Stimulated activated naive CD8-positive, alpha-beta T cell treated with anti-CD3 and anti-CD28 coated beads, Interleukin-15, Interleukin-2, amounts not matched to agents 100 ng/mL and 50 ng/mL, for 24 hours (primary cell): ENCODE results near the gene ATP10B.

ENCODE experiments used
- H3K27ac Mint-ChIP-seq: one replicate; pipeline ENCODE4 v1.8.0; 2021; ENCODE audit warnings: mild to moderate bottlenecking, mixed read lengths
- H3K27me3 Mint-ChIP-seq: one replicate; pipeline ENCODE4 v1.8.0; 2021; ENCODE audit warnings: mixed read lengths
- H3K36me3 Mint-ChIP-seq: one replicate; pipeline ENCODE4 v1.8.0; 2021; ENCODE audit warnings: low read depth, mixed read lengths
- H3K4me1 Mint-ChIP-seq: one replicate; pipeline ENCODE4 v1.8.0; 2021; ENCODE audit warnings: low read depth, mixed read lengths
- H3K4me3 Mint-ChIP-seq: one replicate; pipeline ENCODE4 v1.8.0; 2021; ENCODE audit warnings: mild to moderate bottlenecking, mixed read lengths
- H3K9me3 Mint-ChIP-seq: one replicate; pipeline ENCODE4 v1.8.0; 2021; ENCODE audit warnings: mixed read lengths

The ATP10B gene

DNA sequence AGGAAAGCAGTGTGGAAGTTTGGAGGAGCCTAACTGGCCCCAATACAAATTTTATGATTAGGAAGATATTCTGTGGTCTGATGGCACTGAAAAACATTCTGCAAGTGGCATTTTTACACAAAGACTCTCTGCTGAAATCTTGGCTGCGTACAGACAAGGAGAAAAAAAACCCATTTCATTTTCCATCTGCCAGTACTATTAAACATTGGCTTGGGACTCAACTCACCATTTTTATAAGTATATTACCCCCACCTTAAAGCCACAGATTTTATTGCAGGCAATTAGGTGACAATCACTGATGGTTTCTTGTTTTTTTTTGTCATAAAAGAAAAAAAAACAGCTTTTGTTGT is 223.4 kb downstream of the ATP10B start:
- Mint-ChIP-seq H3K36me3 (no peaks in the 10 kb centered on the region), H3K27ac (no peak overlapping the region), H3K4me3 (no peak overlapping the region), H3K27me3 (peaks cover 12% of the 10 kb centered on the region), H3K9me3 (no peaks in the 10 kb centered on the region), H3K4me1 (no peaks in the 10 kb centered on the region)

DNA sequence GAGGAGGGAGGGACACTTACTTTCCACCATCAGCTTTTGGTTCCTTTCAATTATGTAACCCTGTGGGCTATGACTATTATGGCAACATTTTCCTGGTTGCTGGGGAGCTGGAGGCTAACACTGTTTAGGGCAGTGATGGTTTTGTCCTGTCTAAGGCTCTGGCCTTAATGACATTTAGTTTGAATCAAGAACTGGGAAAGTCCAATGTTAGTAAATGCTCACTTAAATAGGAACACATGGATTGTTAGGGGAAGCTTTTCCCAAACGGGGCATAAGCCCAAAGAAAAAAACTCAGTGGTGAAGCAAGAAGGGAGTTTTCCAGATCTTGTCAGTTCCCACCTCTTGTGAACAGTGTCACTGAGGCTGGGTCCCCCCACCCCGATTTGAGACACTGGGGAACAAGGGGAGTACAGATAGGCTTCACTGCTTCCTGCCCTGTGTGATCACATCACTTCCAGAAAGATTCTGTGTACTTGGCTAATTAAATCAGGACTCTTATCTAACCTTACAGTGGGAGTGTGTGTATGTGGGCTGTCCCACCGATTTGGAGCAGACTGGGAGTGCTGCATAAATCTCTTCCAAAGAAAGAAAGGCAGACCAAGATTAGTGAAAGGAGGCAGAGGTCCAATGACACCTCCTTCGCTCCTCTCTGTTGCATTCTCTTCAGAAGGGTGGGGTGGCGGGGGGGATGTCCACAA is 223.9 kb downstream of the ATP10B start:
- no peaks in the 10 kb centered on the region for H3K4me1 Mint-ChIP-seq
- H3K27ac Mint-ChIP-seq = no peak overlapping the region
- no peaks in the 10 kb centered on the region for H3K36me3 Mint-ChIP-seq
- no peaks in the 10 kb centered on the region for H3K9me3 Mint-ChIP-seq
- H3K27me3 Mint-ChIP-seq = peaks cover 13% of the 10 kb centered on the region
- no peak overlapping the region for H3K4me3 Mint-ChIP-seq

DNA sequence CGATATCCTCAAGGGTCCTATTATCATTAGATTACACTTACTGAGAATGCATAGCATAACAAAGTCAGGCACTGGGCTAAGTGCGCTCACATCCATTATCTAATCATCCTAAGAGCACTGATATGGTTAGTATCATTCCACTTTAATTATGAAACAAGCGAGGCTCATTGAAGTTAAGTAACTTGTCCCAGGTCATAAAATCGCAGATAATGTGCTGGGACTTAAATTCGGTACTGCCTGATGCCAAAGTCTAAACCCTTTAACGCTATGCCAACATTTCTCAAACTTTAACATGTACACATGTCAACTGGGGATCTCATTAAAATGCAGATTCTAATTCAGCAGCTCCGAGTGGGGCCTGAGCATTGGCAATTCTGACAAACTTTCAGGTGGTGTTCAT is 225.7 kb downstream of the ATP10B start:
- peaks cover 17% of the 10 kb centered on the region for H3K27me3 Mint-ChIP-seq
- H3K36me3 Mint-ChIP-seq = no peaks in the 10 kb centered on the region

DNA sequence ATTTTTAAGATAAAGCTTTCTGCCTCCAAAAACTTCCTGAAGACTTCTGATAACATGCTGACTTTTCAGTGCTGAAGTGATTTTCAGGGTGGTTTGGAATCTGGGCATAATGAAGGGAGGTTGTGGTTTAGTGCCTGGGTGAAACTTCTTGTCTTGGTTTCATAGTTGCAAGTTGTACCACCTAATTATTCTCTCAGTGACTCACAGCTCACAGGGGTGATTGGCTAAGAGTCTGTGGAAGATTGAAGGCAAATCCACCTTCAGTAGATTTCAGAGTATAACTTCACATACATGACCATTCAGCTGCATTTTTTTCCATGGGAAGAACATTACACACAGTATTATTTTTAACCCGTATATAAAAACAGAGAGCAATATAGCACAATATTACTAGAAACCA is 230.5 kb downstream of the ATP10B start:
- Mint-ChIP-seq H3K9me3 (no peaks in the 10 kb centered on the region), H3K27me3 (peaks cover 7% of the 10 kb centered on the region), H3K4me3 (no peak overlapping the region), H3K36me3 (no peaks in the 10 kb centered on the region), H3K27ac (no peak overlapping the region), H3K4me1 (no peaks in the 10 kb centered on the region)

More for the DNA sequence above, 225.7 kb downstream of the ATP10B start:
- Mint-ChIP-seq H3K4me3 (no peak overlapping the region), H3K4me1 (no peaks in the 10 kb centered on the region), H3K27ac (no peak overlapping the region), H3K9me3 (no peaks in the 10 kb centered on the region)

DNA sequence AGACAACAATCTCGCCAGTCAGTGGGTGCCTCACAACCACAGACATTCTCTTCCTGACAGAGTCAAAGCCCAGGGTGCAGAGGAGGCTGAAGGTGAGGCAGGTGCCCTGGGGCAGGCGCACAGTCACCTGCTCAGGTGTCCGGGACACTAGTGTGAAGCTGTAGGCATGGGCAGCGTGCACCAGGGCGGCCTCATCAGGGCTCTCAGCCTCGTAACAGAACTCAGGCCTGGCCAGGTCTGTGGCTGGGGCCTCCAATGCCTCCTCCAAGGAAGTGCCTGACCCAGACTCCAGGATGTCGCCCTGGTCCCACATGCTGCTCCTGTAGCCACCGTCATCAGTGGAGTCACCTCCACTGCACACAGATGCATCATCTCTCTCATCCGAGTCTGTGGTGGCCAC is 231.6 kb downstream of the ATP10B start:
- H3K27me3 Mint-ChIP-seq = peaks cover 7% of the 10 kb centered on the region
- no peaks in the 10 kb centered on the region for H3K9me3 Mint-ChIP-seq
- H3K27ac Mint-ChIP-seq = no peak overlapping the region
- H3K4me1 Mint-ChIP-seq = no peaks in the 10 kb centered on the region
- H3K4me3 Mint-ChIP-seq = no peak overlapping the region
- H3K36me3 Mint-ChIP-seq = no peaks in the 10 kb centered on the region

DNA sequence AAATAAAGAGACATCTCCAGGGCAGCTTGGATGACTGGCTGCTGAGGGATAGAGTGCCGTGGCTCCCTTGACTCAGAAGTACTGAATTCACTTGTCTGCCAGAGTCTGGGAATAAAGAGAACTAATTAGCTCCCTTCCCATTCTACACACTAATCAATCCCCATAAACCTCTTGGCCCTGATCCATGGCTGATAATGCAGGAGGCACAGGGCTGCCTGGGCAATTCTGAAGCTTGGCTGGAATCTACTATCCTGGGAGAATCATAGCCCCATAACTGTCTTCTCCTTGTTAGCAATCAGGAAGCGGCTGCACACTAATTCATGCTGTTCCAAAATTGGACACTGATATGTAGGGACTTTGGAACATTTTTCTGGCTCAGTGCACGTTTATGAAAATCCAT is 232.6 kb downstream of the ATP10B start:
- Mint-ChIP-seq H3K27me3 (peaks cover 7% of the 10 kb centered on the region), H3K27ac (no peak overlapping the region)

DNA sequence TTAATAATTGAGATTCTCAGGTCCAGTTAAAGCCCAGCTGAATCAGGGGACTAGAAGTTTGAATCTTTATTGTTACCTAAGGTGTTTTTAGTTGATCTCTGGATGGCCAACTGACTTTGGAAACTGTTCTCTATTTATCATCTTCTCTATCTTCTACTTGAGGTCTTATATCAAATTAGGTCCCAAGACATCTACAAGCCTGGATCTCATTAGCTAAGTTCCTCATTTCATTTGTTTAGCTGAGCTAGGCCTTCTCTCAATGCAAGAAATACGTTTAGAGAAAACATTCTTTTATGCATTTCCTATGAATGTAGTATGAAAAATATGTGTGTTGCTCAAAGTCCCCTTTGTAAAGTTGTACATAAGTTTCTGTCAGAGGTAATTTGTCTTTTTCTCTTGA is 233.7 kb downstream of the ATP10B start:
- H3K4me3 Mint-ChIP-seq = no peak overlapping the region
- H3K4me1 Mint-ChIP-seq = no peaks in the 10 kb centered on the region
- H3K27me3 Mint-ChIP-seq = peaks cover 7% of the 10 kb centered on the region
- H3K36me3 Mint-ChIP-seq = no peaks in the 10 kb centered on the region
- no peaks in the 10 kb centered on the region for H3K9me3 Mint-ChIP-seq
- no peak overlapping the region for H3K27ac Mint-ChIP-seq

More for the DNA sequence above, 232.6 kb downstream of the ATP10B start:
- H3K36me3 Mint-ChIP-seq = no peaks in the 10 kb centered on the region
- no peak overlapping the region for H3K4me3 Mint-ChIP-seq
- H3K9me3 Mint-ChIP-seq = no peaks in the 10 kb centered on the region
- no peaks in the 10 kb centered on the region for H3K4me1 Mint-ChIP-seq

DNA sequence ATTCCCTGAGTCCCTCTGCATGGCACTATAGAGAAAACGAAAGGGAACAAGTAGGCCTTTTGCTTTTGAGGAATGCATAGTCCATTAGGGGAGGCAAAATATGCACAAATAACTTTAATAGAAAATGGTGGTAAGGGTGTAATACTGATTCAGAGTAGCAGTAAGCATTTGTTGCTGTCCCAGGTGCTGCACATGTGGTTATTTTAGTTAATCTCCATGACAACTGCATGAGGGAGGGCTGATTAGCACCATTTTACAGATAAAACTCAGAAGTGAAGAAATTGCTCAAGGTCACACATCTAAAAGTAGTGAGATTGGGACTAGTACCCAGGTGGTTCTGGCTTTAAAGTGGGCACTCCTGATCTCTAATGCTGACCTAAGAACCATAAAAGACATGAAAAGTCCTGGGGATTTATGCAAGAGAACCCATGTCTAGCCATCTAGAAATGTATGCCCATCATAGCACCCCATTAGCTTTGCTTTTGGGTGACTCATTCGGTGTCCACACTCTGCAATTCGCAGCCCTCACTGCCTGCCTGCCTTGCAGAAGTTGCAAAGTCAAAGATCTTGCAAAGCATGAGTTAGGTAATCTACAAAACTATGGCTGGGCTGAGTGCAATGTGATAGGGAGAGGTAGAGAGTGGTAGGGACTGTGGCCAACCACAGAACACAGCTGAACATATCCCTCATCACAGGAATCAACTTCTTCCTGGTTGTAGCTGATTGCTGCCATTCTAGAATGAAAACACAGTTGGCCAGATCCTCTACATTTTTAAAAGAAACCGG is 235.1 kb downstream of the ATP10B start:
- no peaks in the 10 kb centered on the region for H3K9me3 Mint-ChIP-seq
- no peak overlapping the region for H3K4me3 Mint-ChIP-seq
- no peaks in the 10 kb centered on the region for H3K27me3 Mint-ChIP-seq
- no peaks in the 10 kb centered on the region for H3K36me3 Mint-ChIP-seq
- no peak overlapping the region for H3K27ac Mint-ChIP-seq
- no peaks in the 10 kb centered on the region for H3K4me1 Mint-ChIP-seq

DNA sequence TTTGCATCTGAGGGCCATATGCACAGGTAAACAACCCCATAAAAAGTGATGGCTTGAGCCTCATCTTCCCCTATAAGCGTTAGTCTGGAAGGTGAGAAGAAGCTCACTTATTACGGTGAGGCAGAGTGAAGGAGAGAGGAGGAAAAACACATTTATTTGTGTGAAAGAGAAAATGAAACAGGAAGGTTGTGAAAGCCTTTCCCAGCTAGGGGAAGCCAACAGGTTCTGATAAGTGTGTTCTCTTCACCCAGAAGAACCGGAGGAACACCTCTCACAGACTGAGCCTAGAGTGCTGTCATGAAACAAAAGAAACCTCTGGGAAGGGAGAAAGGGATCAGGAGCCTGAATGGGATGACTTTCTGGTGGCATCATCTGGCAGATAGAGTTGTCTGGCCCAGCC is 237.9 kb downstream of the ATP10B start:
- Mint-ChIP-seq H3K27me3 (no peaks in the 10 kb centered on the region), H3K36me3 (no peaks in the 10 kb centered on the region), H3K4me3 (no peak overlapping the region), H3K9me3 (no peaks in the 10 kb centered on the region), H3K27ac (no peak overlapping the region), H3K4me1 (no peaks in the 10 kb centered on the region)

DNA sequence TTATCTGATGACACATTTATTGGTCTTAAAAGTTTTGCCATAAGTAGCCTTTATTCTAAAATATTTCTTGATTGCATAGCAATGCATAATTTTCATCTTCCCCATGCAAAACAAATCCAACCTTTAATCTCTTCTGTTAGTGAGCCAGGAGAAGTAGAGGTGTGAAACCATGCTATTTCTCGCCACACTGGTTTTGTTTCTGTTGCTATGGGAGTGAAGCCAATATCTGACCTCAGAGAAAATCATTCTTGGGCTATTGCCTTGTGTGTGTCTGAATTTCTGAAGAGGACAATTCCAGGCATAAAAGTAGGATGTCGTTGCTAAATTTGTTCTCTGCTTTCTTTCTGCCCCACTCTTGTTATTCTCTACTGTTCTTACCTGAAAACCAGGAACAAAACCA is 246.7 kb downstream of the ATP10B start:
- Mint-ChIP-seq H3K9me3 (no peaks in the 10 kb centered on the region), H3K27ac (no peak overlapping the region)

DNA sequence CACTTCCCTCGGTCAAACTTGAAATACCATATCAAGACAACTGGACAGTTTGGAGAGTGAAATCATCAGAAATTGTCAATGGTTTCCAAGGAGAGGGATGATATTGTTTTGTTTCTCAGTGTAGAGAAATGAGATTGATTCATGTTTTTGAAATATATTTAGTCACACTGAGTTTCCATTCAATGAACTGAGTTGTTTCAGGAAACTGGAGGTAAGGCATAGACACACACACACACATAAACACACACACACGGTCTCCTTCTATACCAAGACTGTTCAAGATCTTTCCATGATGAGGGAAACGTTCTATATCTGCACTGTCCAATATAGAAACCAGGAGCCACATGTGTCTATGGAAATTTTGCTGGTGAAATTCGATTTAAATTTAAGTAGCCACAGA is 247.5 kb downstream of the ATP10B start:
- Mint-ChIP-seq H3K4me1 (no peaks in the 10 kb centered on the region), H3K36me3 (no peaks in the 10 kb centered on the region), H3K9me3 (no peaks in the 10 kb centered on the region), H3K27me3 (no peaks in the 10 kb centered on the region), H3K27ac (peak overlapping the region; percentile 22), H3K4me3 (no peak overlapping the region)

More for the DNA sequence above, 246.7 kb downstream of the ATP10B start:
- H3K4me3 Mint-ChIP-seq = no peak overlapping the region
- H3K4me1 Mint-ChIP-seq = no peaks in the 10 kb centered on the region
- no peaks in the 10 kb centered on the region for H3K27me3 Mint-ChIP-seq
- H3K36me3 Mint-ChIP-seq = no peaks in the 10 kb centered on the region

DNA sequence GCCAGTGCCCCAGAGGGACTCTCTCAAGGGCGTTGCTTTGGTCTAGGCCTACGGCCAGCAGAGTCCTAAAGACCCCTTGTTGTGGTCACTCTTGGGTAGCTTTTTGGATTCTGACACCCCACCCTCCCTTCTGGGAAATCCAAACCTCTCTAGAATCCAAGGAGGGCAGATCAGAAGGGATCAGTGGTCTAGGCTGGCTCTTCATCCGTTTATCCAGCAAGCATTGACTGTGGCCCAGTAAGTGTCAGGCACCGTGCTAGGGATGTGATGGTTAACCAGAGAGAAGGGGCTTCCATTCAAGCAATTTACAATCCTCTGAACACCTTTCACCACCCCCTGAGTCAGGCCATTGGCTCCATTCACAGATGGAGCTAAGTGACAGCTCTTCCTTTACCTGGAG is 249.3 kb downstream of the ATP10B start:
- Mint-ChIP-seq H3K27ac (no peak overlapping the region), H3K27me3 (no peaks in the 10 kb centered on the region), H3K9me3 (no peaks in the 10 kb centered on the region), H3K4me3 (no peak overlapping the region), H3K36me3 (no peaks in the 10 kb centered on the region), H3K4me1 (no peaks in the 10 kb centered on the region)

DNA sequence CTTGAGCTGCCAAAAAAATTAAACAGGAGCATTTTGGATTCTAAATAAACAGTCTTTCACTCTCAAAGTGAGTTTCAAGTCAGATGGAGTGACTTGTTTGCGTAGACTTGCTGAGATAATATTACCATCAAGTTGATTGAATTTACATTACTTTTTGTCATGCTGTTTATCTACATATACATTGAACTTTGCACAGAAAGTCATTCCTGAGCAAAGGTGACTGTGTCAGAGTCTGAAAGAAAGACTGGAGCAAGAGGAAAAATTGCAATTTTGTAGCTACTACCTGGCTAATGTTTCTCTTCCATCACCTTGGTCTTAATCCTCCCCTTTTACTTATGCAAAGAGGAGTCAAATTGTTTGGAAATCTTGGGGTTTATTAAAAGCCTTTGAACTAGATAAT is 251.0 kb downstream of the ATP10B start:
- Mint-ChIP-seq H3K27me3 (no peaks in the 10 kb centered on the region), H3K36me3 (no peaks in the 10 kb centered on the region), H3K27ac (no peak overlapping the region), H3K9me3 (no peaks in the 10 kb centered on the region), H3K4me3 (no peak overlapping the region), H3K4me1 (no peaks in the 10 kb centered on the region)

DNA sequence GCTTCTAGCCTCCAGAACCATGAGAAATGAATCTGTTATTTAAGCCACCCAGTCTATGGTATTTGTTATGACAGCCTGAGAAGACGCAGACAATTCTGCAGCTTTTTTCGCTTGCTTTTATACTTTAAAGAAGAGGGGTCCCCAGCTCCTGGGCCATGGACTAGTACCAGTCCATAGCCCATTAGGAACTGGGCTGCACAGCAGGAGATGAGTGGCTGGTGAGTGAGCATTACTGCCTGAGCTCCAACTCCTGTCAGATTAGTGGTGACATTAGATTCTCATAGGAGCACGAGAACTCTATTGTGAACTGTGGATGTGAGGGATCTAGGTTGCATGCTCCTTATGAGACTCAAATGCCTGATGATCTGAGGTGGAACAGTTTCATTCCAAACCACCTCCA is 278.7 kb downstream of the ATP10B start:
- no peak overlapping the region for H3K4me3 Mint-ChIP-seq
- peaks cover 26% of the 10 kb centered on the region for H3K27me3 Mint-ChIP-seq
- no peak overlapping the region for H3K27ac Mint-ChIP-seq
- H3K4me1 Mint-ChIP-seq = no peaks in the 10 kb centered on the region
- no peaks in the 10 kb centered on the region for H3K36me3 Mint-ChIP-seq
- no peaks in the 10 kb centered on the region for H3K9me3 Mint-ChIP-seq

DNA sequence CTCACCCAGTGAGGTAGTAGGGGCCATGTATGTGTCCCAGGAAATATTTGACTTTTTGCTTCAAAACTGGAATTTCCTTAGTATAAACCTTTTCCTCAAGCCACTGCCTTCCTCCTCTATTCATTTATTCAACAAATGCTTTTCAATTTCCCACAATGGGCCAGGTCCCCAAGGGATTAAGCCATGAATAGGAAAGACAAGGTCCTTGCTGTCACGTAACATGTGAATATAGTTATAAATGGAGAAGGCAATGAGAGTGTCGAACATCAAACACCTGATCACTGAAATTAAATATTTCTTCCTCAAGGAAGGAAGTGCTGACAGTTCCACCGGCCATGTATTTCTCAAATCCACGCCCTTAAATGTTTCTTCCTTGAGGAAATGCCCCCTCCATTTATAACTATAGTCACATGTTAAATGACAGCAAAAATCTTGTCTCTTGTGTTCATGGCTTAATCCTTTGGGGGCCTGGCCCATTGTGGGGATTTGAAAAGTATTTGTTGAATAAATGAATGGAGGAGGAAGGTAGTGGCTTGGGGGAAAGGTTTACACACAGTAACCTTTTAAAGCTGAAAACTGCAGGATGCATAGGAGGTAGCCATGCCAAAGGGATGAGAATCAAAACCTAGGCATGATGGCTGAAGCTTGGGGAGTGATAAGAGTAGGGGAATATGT is 284.8 kb downstream of the ATP10B start:
- H3K36me3 Mint-ChIP-seq = no peaks in the 10 kb centered on the region
- no peak overlapping the region for H3K4me3 Mint-ChIP-seq
- no peaks in the 10 kb centered on the region for H3K4me1 Mint-ChIP-seq
- H3K9me3 Mint-ChIP-seq = no peaks in the 10 kb centered on the region
- H3K27me3 Mint-ChIP-seq = peaks cover 30% of the 10 kb centered on the region
- H3K27ac Mint-ChIP-seq = no peak overlapping the region
